GM13976 (cell line): Measurements from ENCODE around the gene JAZF1.

Source experiments
- DNase-seq: peaks from one replicate; pipeline ENCODE4 v3.0.0; 2012; ENCODE audit warnings: low spot score
- in situ Hi-C: fragments of 300-500 bp; cut with MboI; formaldehyde crosslinking; loops from one replicate; pipeline ENCODE4 v1.12.0; 2022; ENCODE audit warnings: low sequenced_read_pairs, mixed read lengths, inconsistent platforms; ENCODE audit not compliant: unreplicated experiment
- TF ChIP-seq, protein P1 (sequence below): IDR thresholded peaks from 2 replicates; pipeline ENCODE4 v1.5.1; 2012; ENCODE audit warnings: borderline replicate concordance, mild to moderate bottlenecking; ENCODE audit not compliant: insufficient read depth; ENCODE audit errors: extremely low read depth, missing control alignments, control extremely low read depth

The JAZF1 gene

DNA sequence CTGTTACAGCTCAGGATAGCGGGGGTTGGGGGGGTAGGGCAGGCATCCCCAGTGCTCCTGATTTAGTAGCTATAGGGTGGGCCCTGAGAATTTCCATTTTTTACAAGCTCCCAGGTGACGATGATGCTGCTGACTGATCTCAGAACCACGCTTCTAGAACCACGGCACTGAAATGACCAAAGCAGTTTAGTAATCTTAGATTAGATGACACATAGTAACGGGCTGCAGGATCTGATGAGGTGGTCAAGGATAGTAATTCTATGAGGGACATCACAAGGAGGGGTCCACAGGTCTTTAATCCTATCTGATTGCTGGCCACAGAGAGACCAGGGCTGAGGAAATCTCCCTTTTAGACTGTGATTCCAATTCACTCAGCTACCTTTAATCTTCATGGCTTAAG, 167.2 kb downstream of the JAZF1 start:
- in situ Hi-C loops, result no loop called here
- TF ChIP-seq, protein P1, sequence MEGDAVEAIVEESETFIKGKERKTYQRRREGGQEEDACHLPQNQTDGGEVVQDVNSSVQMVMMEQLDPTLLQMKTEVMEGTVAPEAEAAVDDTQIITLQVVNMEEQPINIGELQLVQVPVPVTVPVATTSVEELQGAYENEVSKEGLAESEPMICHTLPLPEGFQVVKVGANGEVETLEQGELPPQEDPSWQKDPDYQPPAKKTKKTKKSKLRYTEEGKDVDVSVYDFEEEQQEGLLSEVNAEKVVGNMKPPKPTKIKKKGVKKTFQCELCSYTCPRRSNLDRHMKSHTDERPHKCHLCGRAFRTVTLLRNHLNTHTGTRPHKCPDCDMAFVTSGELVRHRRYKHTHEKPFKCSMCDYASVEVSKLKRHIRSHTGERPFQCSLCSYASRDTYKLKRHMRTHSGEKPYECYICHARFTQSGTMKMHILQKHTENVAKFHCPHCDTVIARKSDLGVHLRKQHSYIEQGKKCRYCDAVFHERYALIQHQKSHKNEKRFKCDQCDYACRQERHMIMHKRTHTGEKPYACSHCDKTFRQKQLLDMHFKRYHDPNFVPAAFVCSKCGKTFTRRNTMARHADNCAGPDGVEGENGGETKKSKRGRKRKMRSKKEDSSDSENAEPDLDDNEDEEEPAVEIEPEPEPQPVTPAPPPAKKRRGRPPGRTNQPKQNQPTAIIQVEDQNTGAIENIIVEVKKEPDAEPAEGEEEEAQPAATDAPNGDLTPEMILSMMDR, result no peak
- DNase-seq, result no peak

DNA sequence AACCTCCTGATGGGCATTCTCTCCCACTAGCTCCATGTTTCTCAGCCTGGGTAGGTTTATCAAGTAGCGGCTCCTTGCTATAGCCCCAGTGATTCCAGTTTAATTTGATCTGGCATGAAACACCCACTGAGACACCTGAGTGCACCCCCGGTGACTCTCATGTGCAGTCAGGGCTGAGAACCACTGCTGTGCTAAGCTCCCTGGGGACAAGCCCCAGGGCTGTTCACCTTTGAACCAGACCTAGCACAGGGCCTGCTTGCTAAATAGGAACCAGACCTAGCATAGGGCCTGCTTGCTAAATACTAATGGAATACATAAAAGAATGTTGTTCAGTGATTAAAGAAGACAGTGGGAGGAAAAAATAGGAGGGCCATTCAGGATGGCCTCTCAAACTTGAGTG, 167.6 kb downstream of the JAZF1 start:
- TF ChIP-seq, protein P1, result no peak
- DNase-seq, result no peak
- in situ Hi-C loops, result no loop called here

DNA sequence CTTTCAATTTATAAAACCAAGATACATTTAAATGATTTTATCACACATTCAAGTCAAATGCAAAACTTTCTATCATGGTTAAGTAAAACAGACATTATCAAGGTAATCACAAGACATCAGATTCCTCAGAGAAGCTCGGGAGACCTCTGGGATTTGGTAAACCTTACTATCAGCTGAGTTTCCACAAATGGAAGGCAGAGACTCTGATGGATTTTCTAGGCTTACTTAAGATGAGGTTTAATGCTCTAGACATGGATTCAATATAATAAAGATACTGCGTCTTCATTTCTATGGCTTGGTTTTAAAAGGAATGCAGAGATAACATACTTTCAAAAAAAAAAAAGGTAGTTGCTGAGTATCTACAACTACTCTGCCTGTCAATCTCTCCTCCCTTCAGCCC, 171.7 kb downstream of the JAZF1 start:
- in situ Hi-C loops, result no loop called here
- TF ChIP-seq, protein P1, result no peak
- no peak for DNase-seq

DNA sequence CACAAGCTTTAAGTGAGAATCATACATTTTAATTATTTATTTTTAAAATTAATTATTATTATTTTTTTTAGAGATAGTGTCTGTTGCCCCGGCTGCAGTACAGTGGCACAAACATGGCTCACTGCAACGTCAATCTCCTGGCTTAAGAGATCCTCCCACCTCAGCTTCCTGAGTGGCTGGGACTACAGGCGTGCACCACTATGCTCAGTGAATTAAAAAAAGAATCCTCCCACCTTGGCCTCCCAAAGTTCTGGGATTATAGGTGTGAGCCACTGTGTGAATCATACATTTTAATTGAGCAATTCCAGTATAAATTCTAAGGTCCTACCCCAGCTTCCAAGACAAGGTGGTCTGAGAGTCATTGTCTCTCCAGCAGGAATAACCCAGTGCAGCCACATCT, 172.4 kb downstream of the JAZF1 start:
- DNase-seq, result no peak
- in situ Hi-C loops, result no loop called here
- TF ChIP-seq, protein P1, result no peak

DNA sequence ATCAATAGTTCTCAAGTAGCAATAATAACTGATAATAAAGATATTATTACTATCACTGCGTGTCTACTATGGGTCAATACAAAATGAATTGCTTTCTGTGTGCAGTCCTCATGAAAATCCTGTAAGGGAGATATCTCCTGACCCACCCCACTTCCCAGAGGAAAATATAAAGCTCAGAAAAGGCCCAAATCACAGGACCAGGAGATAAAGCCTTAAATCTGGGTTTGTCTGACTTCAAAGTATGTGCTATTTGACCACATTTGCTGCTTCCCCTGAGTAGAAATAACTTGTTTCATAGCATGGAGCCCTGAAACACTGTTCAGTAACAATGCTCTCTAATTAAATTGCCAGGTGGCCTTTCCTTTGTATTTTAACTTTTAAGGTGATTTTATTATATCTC, 174.1 kb downstream of the JAZF1 start:
- TF ChIP-seq, protein P1, result no peak
- in situ Hi-C loops, result no loop called here
- no peak for DNase-seq

DNA sequence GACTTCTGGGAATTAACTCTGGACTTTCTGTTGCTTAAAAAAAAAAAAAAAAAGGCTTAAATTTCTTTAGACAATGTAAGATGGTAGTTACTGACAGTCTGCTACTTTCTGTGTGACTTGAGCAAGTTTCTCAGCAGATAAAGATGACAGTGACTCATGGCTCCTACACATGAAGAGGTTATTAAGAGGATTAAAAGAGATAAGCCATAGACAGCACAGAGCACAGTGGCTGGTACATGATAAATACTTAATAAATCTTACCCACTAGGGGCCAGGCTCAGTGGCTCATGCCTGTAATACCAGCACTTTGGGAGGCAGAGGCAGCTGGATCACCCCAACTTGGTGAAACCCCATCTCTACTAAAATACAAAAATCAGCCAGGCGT, 174.8 kb downstream of the JAZF1 start:
- TF ChIP-seq, protein P1, result no peak
- in situ Hi-C loops, result no loop called here
- no peak for DNase-seq
